WI38 (cell line): Measurements from ENCODE around the gene CDK2AP2.

ENCODE experiments used
- H3K4me3 ChIP-seq: 2 replicates; pipeline ENCODE4 v1.5.1; 2011; ENCODE audit warnings: low read depth, mild to moderate bottlenecking, control low read depth, low read length
- TF ChIP-seq, protein P1 (sequence below): IDR thresholded peaks from 2 replicates; pipeline ENCODE4 v1.5.1; 2012; ENCODE audit warnings: low read depth, mild to moderate bottlenecking, control low read depth, low read length

Gene CDK2AP2

DNA sequence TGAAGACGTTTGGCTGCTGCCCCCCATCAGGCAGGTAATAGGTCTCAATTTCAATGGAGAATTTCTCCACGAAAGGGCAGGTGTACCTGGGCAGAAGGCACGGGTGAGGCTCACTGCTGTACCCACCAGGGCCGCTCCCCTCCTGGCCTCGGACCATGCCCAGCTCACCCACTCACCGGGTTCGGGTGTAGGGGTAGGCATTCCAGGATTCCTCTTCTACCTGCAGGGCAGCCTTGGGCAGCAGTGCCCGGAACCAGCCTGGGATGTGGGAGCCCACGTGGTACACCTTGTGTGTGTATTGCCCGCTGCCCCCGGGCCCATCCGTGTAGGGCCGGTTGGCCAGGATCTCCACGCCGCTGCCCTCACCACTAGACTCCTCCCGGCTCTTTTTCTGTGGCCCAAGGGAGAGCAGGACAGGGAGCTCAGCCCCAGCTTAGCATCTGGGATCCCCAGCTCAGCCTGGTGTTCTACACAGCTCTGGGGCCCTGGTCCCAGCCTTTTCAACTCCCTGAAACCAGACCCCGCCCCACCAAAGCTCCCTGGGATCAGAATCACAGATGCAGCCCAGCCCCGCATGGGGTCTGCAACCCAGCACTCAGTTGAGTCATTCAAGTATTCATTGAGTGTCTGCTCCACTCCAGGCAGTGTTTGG is 5.5 kb downstream of the CDK2AP2 start:
- TF ChIP-seq, protein P1, sequence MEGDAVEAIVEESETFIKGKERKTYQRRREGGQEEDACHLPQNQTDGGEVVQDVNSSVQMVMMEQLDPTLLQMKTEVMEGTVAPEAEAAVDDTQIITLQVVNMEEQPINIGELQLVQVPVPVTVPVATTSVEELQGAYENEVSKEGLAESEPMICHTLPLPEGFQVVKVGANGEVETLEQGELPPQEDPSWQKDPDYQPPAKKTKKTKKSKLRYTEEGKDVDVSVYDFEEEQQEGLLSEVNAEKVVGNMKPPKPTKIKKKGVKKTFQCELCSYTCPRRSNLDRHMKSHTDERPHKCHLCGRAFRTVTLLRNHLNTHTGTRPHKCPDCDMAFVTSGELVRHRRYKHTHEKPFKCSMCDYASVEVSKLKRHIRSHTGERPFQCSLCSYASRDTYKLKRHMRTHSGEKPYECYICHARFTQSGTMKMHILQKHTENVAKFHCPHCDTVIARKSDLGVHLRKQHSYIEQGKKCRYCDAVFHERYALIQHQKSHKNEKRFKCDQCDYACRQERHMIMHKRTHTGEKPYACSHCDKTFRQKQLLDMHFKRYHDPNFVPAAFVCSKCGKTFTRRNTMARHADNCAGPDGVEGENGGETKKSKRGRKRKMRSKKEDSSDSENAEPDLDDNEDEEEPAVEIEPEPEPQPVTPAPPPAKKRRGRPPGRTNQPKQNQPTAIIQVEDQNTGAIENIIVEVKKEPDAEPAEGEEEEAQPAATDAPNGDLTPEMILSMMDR: no peak
- H3K4me3 ChIP-seq: no peak overlapping the region

DNA sequence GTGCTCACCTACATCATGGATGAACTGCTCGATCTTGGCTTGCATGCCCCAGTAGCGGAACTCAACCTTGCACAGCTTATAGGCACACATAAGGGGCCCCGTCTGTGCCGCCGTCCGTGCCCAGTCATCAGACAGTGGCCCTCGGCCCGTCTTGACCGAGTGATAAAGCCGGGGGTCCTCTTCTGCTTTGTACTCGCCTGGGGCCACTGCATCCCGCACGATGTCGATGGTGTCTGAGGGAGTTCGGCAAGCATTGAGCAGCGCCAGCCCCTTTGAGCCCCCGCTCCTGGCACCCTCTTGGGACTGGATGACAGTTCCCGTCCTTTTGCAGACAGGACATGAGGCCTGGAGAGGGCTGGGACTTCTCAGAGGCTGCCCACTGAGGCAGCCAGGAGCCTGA is 6.1 kb downstream of the CDK2AP2 start:
- H3K4me3 ChIP-seq: no peak overlapping the region
- TF ChIP-seq, protein P1: no peak

DNA sequence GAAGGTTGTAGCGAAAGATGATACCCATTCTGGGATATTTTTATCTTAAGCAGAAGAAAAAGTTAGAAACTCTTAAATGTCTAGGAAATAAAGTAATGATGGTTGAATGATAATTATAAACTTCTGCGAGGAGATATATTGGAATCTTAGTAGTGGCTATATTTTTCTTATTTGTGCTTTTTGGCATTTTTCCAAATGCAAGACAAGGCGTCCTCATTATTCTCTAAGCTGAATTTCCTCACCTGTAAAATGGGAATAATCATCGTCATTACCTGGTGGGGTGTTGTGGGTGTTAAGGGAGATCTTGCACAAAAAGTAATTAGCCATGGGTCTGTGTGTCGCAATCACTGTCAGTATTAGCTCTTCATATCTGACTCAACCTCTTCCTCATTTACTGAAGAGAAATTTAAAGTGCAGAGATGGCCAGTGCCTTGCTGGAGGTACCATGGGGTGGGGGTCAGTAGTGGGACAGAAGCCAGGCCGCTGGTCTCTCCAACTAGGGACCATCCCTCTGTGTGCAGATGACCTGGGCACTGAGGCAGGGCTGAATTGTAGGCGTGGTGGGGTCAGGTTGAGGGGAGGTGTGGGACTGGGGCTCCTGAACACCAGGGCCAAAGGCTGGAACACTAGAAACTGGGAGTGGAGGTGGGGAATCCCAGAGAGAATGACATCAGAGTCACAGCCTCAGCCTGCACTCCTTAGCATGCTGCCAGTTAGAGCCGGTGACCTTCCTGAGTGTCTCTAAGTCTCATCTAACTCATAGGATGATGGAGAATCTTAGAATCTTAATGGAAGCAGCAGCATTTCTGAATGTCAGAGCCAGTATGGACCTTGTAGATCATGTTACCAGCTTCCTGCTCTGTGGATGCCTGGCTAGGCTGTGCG is 6.9 kb downstream of the CDK2AP2 start:
- TF ChIP-seq, protein P1: no peak
- no peak overlapping the region for H3K4me3 ChIP-seq

DNA sequence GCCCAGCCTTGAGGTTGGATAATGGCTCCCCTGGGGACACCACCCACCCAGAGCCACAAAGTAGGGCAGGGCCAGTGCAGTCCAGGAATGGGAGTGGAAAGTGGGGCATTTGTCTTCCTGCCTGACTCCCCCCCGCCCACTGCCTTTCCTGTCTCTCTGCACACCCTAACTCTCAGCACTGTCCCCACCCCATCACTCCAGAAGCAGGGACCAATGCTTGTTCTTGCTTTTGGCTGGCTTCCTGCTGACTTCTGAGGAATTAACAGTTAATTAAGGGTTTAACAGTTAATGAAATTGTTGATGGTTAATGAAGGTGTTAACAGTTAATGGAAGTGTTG is 7.5 kb downstream of the CDK2AP2 start:
- TF ChIP-seq, protein P1: no peak
- no peak overlapping the region for H3K4me3 ChIP-seq

DNA sequence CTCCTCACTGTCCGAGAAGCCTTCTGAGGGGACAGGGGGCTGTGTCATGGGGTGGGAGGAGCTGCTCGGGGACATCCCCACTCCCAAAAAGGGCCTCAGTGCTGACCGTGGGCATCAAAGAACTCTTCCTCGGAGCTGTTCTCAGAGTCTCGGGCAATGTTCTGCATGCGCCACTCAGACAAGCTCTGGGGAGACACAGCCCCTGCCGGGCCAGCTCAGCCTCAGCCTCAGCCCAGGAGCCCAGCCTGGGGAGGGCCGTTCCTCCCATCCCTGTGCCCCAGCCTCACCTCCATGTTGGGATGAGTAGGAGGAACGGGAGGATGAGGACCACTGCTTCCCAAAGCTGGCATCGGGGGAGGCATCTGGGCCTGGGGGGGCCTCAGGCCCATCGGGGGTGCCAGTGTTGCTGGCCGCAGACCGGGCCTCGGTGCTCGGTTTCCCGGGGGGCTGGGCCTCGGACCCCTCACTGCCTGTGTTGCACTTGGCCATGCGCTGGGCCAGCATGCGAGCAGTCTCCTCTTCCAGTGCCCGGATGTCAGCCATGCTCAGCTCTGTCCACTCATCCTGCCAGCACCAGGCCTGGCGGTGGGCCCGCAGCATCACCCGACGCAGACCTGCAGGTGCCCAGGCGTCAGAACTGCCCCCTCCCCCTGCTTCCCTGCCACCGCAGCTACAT is 8.0 kb downstream of the CDK2AP2 start:
- no peak overlapping the region for H3K4me3 ChIP-seq
- TF ChIP-seq, protein P1: no peak

DNA sequence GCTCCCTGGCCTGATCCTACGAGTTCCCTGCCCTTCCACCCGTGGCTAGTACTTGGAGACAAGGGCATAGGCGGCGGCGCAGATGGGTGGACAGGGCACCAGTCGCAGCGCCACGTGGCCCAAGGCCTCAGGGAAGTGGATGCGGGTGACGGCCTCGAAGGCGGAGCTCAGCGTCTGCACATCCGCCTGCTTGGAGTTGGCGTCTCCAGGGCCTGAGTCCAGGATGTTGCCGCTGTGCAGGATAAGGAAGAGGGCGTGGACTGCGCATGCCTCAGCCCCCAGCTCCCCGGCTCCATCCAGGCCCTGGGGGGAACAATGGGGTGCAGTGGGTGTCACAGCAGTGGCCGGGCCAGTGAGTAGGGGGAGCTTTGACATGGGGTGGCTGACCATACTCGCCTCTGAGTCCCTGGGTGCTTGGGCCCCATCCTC is 9.4 kb downstream of the CDK2AP2 start:
- no peak overlapping the region for H3K4me3 ChIP-seq
- TF ChIP-seq, protein P1: no peak
